Measurements from ENCODE around the gene EPC1. TPM values are rescaled to one million over a fixed set of nuclear protein-coding genes. Genes with fewer than 3 reads are reported as not detected.
"Not testable (repeated sequence)": the region's sequence is repeated elsewhere in the genome, so short reads cannot be mapped to it uniquely, and the experiment has no call there.

Gene EPC1, protein sequence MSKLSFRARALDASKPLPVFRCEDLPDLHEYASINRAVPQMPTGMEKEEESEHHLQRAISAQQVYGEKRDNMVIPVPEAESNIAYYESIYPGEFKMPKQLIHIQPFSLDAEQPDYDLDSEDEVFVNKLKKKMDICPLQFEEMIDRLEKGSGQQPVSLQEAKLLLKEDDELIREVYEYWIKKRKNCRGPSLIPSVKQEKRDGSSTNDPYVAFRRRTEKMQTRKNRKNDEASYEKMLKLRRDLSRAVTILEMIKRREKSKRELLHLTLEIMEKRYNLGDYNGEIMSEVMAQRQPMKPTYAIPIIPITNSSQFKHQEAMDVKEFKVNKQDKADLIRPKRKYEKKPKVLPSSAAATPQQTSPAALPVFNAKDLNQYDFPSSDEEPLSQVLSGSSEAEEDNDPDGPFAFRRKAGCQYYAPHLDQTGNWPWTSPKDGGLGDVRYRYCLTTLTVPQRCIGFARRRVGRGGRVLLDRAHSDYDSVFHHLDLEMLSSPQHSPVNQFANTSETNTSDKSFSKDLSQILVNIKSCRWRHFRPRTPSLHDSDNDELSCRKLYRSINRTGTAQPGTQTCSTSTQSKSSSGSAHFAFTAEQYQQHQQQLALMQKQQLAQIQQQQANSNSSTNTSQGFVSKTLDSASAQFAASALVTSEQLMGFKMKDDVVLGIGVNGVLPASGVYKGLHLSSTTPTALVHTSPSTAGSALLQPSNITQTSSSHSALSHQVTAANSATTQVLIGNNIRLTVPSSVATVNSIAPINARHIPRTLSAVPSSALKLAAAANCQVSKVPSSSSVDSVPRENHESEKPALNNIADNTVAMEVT
- polyA plus RNA-seq (ENCODE audit: insufficient read length in 12 of 12): 100 to 1,000 TPM in 1 of 12 donors, 10 to 100 TPM in 11; 37.8 to 108 (median 46.7) TPM
- long read RNA-seq, donor 1, partial matches to known transcripts: 11 of 13 reads
- long read RNA-seq, donor 1, other reads (novel, unspliced or antisense): 0 of 13 reads
- long read RNA-seq, donor 2, full-length matches to known transcripts: 9 of 9 reads
- long read RNA-seq, donor 2, partial matches to known transcripts: 0 of 9 reads
- long read RNA-seq, donor 2, other reads (novel, unspliced or antisense): 0 of 9 reads
- long read RNA-seq, donor 3: 0 reads
- long read RNA-seq, donor 4, partial matches to known transcripts: 0 of 3 reads
- long read RNA-seq, donor 4, other reads (novel, unspliced or antisense): 0 of 3 reads
- long read RNA-seq, donor 5: 0 reads
- long read RNA-seq, donor 6, partial matches to known transcripts: 0 of 3 reads
- long read RNA-seq, donor 6, other reads (novel, unspliced or antisense): 0 of 3 reads
- long read RNA-seq, donor 7, full-length matches to known transcripts: 5 of 5 reads
- long read RNA-seq, donor 7, partial matches to known transcripts: 0 of 5 reads
- long read RNA-seq, donor 7, other reads (novel, unspliced or antisense): 0 of 5 reads
- long read RNA-seq, donor 8, full-length matches to known transcripts: 3 of 3 reads
- long read RNA-seq, donor 8, partial matches to known transcripts: 0 of 3 reads
- long read RNA-seq, donor 8, other reads (novel, unspliced or antisense): 0 of 3 reads
- long read RNA-seq, donor 9, full-length matches to known transcripts: 1 of 1 reads
- long read RNA-seq, donor 9, partial matches to known transcripts: 0 of 1 reads
- long read RNA-seq, donor 9, other reads (novel, unspliced or antisense): 0 of 1 reads
- long read RNA-seq, donor 10, partial matches to known transcripts: 6 of 10 reads
- long read RNA-seq, donor 10, other reads (novel, unspliced or antisense): 0 of 10 reads
- long read RNA-seq, donor 11, partial matches to known transcripts: 0 of 6 reads
- long read RNA-seq, donor 11, other reads (novel, unspliced or antisense): 0 of 6 reads

GRCh38 chr10:32346551-32347362 is at the start of gene EPC1:
Gene EPC1, minus strand, starts transcription at chr10:32347158. Its CDS starts 243 bp downstream, at chr10:32346915.
- DNase-seq: peak; percentile 93

GRCh38 chr10:32393911-32394310 is 47.0 kb upstream of the EPC1 start:
- no peak for DNase-seq

GRCh38 chr10:32392284-32392683 is 45.3 kb upstream of the EPC1 start:
- DNase-seq: not testable (repeated sequence)

DNA sequence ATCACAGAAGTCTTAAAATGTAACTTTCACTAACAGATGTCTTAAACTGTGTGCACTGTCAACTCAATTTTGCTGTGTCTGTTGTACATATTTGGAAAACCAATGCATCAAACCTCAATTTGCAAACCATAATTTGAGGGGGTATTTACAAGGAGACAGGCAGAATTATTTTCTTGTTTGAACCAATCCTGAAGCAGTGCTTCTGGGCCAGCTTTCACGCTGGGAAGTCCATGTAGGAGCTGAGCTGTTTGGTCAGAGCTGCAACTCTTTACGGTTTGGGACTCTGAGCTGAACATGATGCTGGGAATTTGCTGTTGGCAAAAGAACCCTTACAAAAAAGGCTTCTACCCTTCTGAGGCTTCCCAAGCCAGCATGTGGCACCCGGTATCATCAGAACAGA is 43.2 kb upstream of the EPC1 start:
- no peak for DNase-seq

- DNase-seq: no peak
These were observed 41.5 kb upstream of the EPC1 start for GRCh38 chr10:32388258-32389027.

DNA sequence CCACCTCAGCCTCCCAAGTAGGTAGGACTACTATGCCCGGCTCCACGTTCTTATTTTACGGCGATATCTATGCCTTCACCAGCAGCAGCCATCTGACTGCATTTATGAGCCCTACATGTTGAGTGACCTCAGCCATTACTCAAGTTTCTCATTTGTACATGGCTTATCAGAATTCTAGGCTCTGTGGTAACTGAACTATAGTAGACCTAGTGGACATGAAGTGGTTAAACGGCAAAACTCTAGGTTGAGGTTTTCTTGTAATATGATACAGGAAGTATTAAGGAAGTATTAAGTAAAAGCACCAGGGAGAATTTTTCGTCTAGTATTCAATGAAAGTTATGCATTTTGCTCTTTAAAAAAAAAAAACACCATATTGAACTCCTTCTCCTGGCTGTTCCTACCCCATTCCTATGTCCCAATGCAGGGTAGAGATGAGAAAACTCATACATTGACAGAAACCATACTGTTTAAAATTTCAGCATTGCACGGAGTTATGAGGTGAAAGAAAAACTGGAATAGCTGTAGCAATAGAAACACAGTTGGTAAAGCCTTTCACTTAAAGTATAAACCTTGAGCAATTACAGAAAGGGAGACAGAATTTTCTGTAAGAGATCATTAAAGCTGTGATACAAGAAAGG is 39.8 kb upstream of the EPC1 start:
- no peak for DNase-seq

- no peak for DNase-seq
These were observed 37.2 kb upstream of the EPC1 start for GRCh38 chr10:32384171-32384570.

DNA sequence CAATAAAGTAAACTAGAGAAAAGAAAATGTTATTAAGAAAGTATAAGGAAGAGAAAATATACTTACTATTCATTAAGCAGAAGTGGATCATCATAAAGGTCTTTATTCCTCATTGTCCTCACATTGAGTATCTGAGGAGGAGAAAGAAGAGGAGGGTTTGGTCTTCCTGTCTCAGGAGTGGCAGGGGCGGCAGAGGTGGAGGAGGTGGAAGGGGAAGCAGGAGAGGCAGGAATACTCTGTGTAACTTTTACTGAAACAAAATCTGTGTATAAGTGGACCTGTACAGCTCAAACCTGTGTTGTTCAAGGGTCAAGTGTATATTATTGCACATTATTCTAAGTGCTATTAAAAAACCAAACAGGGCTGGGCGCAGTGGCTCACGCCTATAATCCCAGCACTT is 34.2 kb upstream of the EPC1 start:
- no peak for DNase-seq

- DNase-seq: no peak
These were observed 33.1 kb upstream of the EPC1 start for GRCh38 chr10:32379950-32380551.

GRCh38 chr10:32379318-32379949 is 32.5 kb upstream of the EPC1 start:
- peak; percentile 69 for DNase-seq

DNA sequence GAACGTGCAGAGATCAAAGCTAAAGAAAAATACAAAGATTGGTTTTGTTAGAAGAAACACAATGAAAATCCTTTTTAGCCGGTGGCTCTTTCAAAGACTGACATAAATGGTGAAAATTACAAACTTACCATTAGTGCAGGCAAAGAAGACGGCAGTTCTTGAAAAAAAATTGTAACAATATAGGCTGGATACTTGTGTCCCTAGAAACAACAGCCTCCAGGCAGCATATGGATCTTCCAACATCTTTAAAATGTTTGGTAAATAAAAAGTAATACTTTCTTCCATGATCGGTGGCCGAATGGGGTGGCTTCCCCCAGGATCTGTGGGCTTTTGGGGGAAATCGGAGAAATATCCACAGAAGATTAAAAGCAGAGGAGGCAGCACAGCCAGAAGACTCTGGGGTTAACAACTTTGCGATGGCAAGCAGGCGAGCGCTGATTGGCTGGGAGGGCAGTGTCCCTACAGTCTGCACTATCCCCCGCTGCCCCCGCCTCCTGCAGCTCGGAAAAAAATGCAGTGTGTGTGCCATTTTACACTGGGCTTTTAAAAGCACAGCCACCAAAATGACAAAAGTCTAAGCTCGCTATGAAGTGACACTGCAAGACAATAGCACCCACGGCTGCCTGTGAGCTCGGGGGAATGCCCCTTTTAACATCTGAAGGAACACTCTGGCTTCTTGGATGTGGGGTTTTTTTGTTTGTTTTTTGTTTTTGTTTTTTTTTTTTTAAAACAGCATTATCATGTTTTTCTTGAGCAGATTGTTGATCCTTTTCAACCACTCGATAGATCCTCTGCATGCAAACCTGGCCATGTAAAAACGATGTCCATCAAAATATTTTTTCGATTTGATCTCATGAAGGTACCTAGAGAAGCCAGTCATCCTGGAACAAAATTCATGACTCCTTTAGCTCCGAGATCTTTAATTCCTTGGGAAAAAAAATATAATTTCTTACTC is 31.7 kb upstream of the EPC1 start:
- DNase-seq: peak; percentile 95

DNA sequence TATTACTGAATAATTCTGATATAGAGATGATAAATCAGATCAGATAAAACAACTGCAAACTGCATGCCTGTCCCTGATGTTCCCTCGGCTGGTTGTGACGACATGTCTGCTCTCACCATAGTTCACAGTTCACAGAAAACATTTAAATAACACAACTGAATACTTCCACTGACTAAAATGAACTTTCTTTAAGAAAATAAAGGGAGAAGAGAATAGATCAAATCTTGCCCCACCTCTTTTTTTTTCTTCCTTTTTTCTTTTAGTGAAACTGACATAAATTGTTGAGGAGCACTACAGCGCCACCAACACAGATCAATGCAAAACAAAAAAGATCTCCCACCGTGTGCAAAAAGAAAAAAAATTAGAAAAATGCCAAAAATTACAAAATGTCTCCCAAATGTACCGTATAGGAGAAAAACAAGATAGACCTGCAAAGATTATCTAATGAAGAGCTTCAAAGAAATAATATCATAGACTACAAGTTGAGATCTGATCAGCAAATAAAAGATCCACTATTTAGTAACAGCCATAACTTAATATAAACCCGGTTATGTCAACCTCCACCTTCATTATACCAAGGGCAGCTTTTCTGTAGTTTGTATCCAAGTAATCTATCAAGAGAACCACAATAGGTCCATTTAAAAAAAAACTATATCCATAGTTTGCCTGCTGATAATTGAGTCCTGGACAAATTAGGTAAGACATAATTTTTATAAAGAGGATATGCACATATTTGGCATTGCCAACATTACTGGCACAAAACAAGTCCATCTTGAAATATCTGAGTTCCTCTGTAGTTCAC is 30.7 kb upstream of the EPC1 start:
- DNase-seq: peak; percentile 82

- no peak for DNase-seq
These were observed 29.8 kb upstream of the EPC1 start for GRCh38 chr10:32376771-32377170.

- DNase-seq: no peak
These were observed 29.1 kb upstream of the EPC1 start for GRCh38 chr10:32376097-32376496.

DNA sequence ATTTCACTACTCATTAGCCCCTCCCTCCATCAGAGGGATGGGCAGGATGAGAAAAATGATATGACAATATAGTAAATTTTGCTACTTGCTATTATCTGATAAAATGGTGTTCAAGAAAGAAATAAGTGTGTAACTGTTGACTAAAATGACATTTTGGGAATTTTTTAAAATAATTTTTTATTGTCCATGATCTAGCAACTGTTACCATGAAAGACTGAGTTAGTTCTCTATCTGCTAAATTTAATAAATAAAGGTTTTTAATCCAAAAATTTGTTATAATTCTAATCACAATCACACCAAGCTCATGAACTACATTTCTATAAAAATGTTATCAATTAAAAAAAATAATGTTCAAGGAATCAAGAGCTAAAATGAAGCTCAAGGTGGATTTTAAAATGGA is 28.7 kb upstream of the EPC1 start:
- no peak for DNase-seq

All from muscle of arm (tissue), 14 donors.